Activated naive CD8-positive, alpha-beta T cell treated with anti-CD3 and anti-CD28 coated beads, Interleukin-2, amount 10 ng/mL, durations not matched to agents 7 days and 5 days (primary cell): Measurements from ENCODE around the gene EPHA4. TPM values are rescaled to one million over a fixed set of nuclear protein-coding genes. Genes with fewer than 3 reads are reported as not detected.

Experiments used
- ATAC-seq: fragments of 150-1000 bp; cut with Tn5 transposase; one replicate; pipeline ENCODE4 v1.10.0; 2021; ENCODE audit warnings: low read depth, moderate library complexity
- POLR2A ChIA-PET: fragments of 350-600 bp; sonication (Branson Sonifier 250); formaldehyde crosslinking; loops from one replicate; lab custom pipeline; 2021; ENCODE audit warnings: antibody characterized with exemption; lab: Charles Lee
- DNase-seq: peaks from one replicate; pipeline ENCODE4 v3.0.0; 2021
- H3K27ac Mint-ChIP-seq: one replicate; pipeline ENCODE4 v1.8.0; 2022; ENCODE audit warnings: mild to moderate bottlenecking, mixed read lengths
- H3K27me3 Mint-ChIP-seq: one replicate; pipeline ENCODE4 v1.8.0; 2022; ENCODE audit warnings: mild to moderate bottlenecking, moderate library complexity, mixed read lengths
- H3K36me3 Mint-ChIP-seq: one replicate; pipeline ENCODE4 v1.8.0; 2021; ENCODE audit warnings: mild to moderate bottlenecking, mixed read lengths
- H3K4me1 Mint-ChIP-seq: one replicate; pipeline ENCODE4 v1.8.0; 2021; ENCODE audit warnings: mixed read lengths
- H3K4me3 Mint-ChIP-seq: one replicate; pipeline ENCODE4 v1.8.0; 2022; ENCODE audit warnings: mild to moderate bottlenecking, moderate library complexity, mixed read lengths
- H3K9me3 Mint-ChIP-seq: one replicate; pipeline ENCODE4 v1.8.0; 2021; ENCODE audit warnings: mixed read lengths
- total RNA-seq, 2 experiments: library from RNA; stranded (reverse); gene quantifications; one replicate each; pipeline ENCODE4 v1.2.3, GENCODE V29; 2021

EPHA4 gene
- total RNA-seq, 2 experiments from 2014 or later = 32.8 to 36.4 TPM

DNA sequence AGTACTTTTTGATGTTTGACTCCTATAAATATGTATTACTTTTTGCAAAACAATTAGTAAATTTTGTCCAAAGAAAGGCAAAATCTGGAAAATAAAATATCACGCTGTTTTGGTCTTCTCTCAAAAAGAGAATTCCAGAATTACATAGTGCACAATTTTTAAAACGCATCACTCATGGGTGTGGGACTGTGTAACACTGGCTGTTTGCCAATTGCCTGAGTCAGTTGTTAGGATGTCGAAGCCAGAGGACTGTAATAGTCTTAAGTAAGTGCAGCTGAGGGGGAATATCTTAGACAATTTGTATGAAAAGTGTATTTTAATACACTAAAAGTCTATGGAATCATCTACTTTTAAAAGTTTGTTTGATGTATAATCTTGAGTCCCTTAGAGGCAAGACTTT is 24.1 kb upstream of the EPHA4 start:
- Mint-ChIP-seq H3K9me3 (no peaks in the 10 kb centered on the region), H3K4me3 (no peak overlapping the region), H3K27ac (no peak overlapping the region), H3K36me3 (no peaks in the 10 kb centered on the region), H3K27me3 (peaks cover 5% of the 10 kb centered on the region), H3K4me1 (no peaks in the 10 kb centered on the region)
- no peak for DNase-seq
- POLR2A ChIA-PET = no interaction called here
- no peak for ATAC-seq

DNA sequence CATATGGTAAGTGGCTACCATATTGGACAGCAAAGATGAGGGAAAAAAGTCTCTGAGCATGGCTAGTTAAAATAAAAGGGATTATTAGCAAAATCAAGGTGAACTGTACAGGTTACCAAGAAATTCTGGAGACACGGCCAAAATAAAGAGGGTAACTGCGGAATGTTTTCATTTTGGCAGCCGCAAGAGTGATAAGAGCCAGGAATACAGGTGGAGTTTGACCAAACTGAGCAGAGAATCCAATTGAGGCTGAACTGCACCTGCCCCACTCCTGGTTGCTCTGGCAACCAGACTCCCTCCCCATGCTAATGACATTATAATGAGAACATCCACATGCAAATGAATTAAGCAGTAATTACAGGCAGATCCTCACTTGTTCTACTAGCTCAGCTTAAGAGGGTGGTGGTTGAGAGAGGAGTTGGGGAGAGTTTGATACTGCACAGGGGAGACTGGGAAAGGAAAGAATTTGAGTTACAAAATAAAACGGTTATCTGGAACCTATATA is 18.8 kb upstream of the EPHA4 start:
- Mint-ChIP-seq H3K27ac (no peak overlapping the region), H3K36me3 (no peaks in the 10 kb centered on the region), H3K27me3 (peaks cover 3% of the 10 kb centered on the region), H3K4me3 (no peak overlapping the region), H3K9me3 (no peaks in the 10 kb centered on the region), H3K4me1 (no peaks in the 10 kb centered on the region)
- ATAC-seq (no peak), DNase-seq (no peak)
- POLR2A ChIA-PET = no interaction called here

DNA sequence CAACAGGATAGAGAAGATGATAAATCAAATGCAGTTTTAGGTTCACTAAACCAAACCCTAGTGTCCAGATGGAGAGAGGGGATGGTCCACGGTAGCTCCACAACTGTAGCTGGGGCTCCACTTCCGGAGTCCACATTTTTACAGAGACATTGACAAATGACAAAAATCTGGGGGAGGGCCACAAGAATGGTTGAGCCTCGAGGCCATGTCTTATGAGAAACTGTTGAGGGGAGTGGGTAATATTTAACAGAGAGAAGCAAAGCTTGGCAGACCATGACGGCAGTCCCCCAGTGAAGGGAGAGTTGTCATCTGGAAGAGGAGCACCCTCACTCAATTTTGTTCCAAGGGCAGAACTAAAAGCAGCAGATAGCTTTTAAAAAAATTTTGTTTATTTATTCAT is 17.6 kb upstream of the EPHA4 start:
- no peaks in the 10 kb centered on the region for H3K4me1 Mint-ChIP-seq
- H3K4me3 Mint-ChIP-seq = no peak overlapping the region
- DNase-seq = no peak
- H3K36me3 Mint-ChIP-seq = no peaks in the 10 kb centered on the region
- POLR2A ChIA-PET = no interaction called here
- H3K27ac Mint-ChIP-seq = no peak overlapping the region
- H3K27me3 Mint-ChIP-seq = peaks cover 3% of the 10 kb centered on the region
- H3K9me3 Mint-ChIP-seq = no peaks in the 10 kb centered on the region
- no peak for ATAC-seq

DNA sequence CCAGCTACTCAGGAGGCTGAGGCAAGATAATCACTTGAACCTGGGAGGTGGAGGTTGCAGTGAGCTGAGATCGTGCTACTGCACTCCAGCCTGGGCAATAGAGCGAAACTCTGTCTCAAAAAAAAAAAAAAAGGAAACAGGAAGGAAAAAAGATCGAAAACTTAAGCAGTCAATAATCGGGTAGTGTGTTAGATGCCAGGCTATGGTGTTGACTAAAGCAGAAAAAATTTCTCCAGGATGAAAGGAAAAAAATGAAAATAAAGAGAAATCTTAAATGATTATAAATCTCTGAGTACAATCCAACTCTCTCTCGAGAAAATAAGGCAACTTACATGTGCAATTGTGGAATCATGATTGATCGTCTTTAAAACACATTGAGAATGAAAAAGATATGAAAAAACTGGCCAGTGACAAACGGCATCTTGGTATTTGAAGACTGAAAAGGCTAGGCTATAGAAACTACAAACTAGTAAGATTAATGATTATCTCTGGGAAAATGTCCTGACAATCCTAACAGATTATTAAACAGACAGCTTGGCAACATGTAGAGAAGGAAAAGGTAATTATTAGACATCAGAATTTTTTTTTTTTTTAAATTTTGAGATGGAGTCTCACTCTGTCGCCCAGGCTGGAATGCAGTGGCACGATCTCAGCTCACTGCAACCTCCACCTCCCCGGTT is 16.3 kb upstream of the EPHA4 start:
- no peak for DNase-seq
- Mint-ChIP-seq H3K4me3 (no peak overlapping the region), H3K9me3 (no peaks in the 10 kb centered on the region), H3K4me1 (no peaks in the 10 kb centered on the region), H3K27me3 (peaks cover 8% of the 10 kb centered on the region), H3K27ac (no peak overlapping the region), H3K36me3 (no peaks in the 10 kb centered on the region)
- POLR2A ChIA-PET = no interaction called here
- no peak for ATAC-seq

DNA sequence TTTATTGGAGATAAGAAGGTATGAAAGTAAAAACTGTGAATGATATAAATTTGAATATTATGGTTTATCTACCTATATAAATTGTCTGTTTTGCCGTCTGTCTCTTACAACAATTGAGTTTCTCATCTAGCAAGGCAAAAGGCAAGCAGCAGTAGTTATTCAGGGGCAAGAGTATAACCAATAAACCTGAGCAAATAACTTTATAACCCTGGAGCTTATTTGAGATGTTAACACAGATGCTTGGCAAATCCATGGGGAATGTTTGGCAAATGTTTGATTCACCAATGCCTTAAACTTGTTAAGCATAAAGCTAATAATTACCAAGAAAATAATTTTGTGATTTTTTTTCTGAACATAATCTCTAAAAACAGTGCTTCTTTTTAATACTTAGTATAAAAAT is 9.9 kb upstream of the EPHA4 start:
- no peaks in the 10 kb centered on the region for H3K9me3 Mint-ChIP-seq
- H3K4me1 Mint-ChIP-seq = no peaks in the 10 kb centered on the region
- DNase-seq = no peak
- POLR2A ChIA-PET = no interaction called here
- no peaks in the 10 kb centered on the region for H3K36me3 Mint-ChIP-seq
- no peak overlapping the region for H3K4me3 Mint-ChIP-seq
- H3K27me3 Mint-ChIP-seq = peaks cover 19% of the 10 kb centered on the region
- no peak overlapping the region for H3K27ac Mint-ChIP-seq
- no peak for ATAC-seq

DNA sequence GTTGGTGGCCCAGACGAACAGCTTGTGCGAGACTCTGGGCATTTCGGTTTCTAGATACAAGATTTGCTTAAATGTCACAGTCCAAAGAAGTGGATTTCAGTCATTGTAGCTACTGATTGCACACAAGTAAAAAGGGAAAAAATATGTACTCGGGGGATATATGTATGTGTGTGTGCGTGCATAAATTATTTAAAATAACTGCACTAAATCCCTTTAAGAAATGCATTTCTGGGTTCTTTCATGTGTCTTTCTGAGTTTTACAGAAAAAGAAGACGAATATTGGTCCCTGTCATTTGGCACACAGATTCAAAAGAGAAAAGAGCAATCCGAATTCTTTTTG is 2.1 kb upstream of the EPHA4 start:
- peaks cover 56% of the 10 kb centered on the region for H3K27me3 Mint-ChIP-seq
- no peaks in the 10 kb centered on the region for H3K9me3 Mint-ChIP-seq
- no peak overlapping the region for H3K27ac Mint-ChIP-seq
- H3K4me3 Mint-ChIP-seq = no peak overlapping the region
- peaks cover 19% of the 10 kb centered on the region for H3K4me1 Mint-ChIP-seq
- no peaks in the 10 kb centered on the region for H3K36me3 Mint-ChIP-seq
- ATAC-seq (no peak), DNase-seq (no peak)
- POLR2A ChIA-PET = no interaction called here

DNA sequence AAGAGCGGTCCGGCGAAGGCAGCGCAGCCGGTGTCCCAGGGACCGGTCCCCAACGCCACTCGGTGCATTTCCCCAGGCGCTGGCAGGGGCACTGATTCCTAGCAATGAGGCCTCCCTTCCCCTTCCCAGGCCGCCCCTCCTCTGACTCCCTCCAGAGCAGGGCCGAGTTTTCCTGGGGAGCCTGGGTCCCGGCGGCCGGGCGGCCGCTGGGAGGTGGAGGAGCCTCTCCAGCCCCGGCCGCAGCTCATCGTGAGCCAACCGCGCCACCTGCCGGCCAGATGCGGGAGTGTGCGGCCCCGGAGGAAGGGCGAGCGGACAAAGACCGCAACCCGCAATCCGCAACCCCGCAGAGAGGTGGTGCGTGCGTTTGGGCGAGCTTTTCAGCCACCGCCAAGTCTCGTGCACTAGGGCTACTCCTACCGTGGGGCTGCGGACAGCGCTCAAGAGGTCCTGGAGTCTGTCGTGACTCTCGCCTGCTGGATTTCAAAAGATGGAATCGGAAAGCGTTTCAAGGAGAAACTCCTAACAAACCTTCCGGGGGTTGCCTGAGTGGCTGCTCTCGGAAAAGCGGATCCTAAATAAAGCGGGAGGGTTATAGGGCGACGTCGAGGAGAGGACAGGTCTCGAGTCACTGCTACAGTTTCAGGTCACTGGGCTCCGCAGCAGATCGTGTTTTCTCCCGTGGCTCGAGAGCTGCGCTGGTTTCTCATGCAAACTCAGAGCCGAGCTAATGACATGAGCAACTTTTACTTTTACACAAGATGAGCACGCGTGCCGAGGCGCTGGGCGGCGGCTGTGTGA is 1.5 kb upstream of the EPHA4 start:
- Mint-ChIP-seq H3K9me3 (no peaks in the 10 kb centered on the region), H3K4me3 (peak overlapping the region; percentile 41), H3K36me3 (no peaks in the 10 kb centered on the region), H3K27ac (peak overlapping the region; percentile 8), H3K27me3 (peaks cover 59% of the 10 kb centered on the region), H3K4me1 (peaks cover 19% of the 10 kb centered on the region)
- POLR2A ChIA-PET = interaction anchor here (1.0 kb wide), 1 partner anchor 56 kb away, joined by 3 read pairs; no protein-coding TSS in a partner anchor
- ATAC-seq (peak; percentile 55), DNase-seq (peak; percentile 87)

DNA sequence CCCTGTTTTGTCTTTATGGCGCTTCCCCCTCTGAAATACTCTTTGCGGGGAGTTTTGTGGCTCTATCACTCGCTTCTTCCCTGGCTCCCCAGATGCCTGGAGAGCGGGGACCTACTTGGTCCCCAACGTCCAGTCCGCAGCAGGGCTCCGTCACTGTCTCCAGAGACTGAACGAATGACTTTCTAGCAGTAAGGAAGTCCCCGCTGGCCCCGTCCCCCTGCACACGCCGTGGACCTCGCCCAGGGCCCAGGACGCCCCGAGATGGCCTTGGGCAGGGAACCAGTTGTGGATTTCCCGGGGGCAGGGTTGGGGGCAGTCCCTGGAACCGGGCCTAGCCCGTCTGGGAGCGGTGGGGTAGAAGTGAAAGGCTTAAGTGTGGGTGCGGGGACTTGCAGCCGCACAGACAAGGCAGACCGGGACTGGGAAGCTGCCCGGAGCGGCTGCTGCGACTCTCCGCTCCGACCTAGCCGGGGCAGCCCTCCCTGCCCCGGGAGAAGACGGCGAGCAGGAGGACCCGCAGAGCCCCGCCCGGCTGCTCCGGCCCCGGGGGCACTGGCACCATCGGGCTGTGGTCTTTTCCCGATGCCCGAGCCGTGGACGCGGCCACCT is 821 bp upstream of the EPHA4 start:
- ATAC-seq (peak; percentile 19), DNase-seq (peak; percentile 45)
- Mint-ChIP-seq H3K27ac (no peak overlapping the region), H3K27me3 (peaks cover 63% of the 10 kb centered on the region), H3K4me1 (peaks cover 19% of the 10 kb centered on the region), H3K4me3 (peak overlapping the region; percentile 76), H3K9me3 (no peaks in the 10 kb centered on the region), H3K36me3 (no peaks in the 10 kb centered on the region)
- POLR2A ChIA-PET = interaction anchor here (1.0 kb wide), 1 partner anchor 55 kb away, joined by 3 read pairs; no protein-coding TSS in a partner anchor

DNA sequence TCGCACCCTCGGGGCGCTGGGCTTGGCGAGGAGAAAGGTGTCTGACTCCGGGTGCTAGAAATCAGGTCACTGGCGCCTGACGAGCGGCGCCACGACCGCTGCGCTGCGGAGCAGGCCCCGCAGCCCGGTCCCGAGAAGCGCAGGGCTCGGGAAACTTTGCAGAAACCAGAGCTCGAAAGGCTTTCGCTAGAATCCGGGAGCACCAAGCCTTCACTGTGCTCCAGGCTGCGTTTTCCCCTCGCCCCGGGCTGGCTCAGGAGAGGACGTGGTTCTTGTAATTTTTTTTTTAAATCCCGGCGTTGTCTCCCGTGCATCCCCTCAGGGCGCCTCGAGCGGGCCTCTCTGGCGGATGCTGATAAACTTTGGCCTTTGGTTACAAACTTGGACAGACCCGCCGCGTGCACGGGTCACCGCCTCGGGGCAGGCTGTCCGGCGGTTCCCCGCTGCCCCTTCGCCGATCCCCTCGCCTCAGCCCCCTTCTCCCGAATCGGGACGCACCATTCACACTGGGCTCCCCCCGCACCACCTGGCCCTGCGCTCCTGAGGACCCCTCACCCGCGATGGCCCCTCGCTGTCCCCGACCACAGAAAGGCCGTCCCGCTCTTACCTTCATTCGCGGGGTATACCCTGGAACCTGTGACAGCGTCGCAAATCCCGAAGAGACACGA is 419 bp downstream of the EPHA4 start:
- Mint-ChIP-seq H3K4me1 (peaks cover 19% of the 10 kb centered on the region), H3K9me3 (no peaks in the 10 kb centered on the region), H3K27me3 (peaks cover 63% of the 10 kb centered on the region), H3K36me3 (no peaks in the 10 kb centered on the region), H3K4me3 (peak overlapping the region; percentile 81), H3K27ac (no peak overlapping the region)
- POLR2A ChIA-PET = no interaction called here
- DNase-seq (peak; percentile 45), ATAC-seq (peak; percentile 2)

DNA sequence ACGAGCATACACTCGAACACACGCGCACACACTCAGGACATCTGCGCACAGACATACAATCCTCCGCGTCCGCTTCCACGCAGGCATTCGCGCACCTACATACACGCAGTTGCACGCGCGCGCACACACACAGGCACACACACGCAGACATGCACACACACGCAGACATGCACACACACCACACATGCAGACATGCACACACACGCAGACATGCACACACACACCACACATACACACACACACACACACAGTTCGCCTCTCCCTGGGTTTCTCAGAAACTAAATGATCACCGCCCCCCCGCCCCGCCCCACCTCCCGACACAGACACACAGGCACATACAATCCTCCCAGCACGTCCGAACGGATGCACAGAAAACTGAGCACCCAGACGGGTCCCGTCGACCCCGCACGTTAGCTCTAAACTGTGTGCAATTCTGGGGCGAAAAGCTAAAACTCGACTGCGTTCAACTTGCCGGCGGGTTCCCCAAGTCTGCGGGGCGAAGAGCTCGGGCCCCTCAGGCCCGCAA is 1.0 kb downstream of the EPHA4 start:
- Mint-ChIP-seq H3K27me3 (peaks cover 66% of the 10 kb centered on the region), H3K27ac (no peak overlapping the region), H3K4me3 (peak overlapping the region; percentile 81), H3K4me1 (peaks cover 19% of the 10 kb centered on the region), H3K9me3 (no peaks in the 10 kb centered on the region), H3K36me3 (no peaks in the 10 kb centered on the region)
- POLR2A ChIA-PET = no interaction called here
- ATAC-seq (no peak), DNase-seq (no peak)

DNA sequence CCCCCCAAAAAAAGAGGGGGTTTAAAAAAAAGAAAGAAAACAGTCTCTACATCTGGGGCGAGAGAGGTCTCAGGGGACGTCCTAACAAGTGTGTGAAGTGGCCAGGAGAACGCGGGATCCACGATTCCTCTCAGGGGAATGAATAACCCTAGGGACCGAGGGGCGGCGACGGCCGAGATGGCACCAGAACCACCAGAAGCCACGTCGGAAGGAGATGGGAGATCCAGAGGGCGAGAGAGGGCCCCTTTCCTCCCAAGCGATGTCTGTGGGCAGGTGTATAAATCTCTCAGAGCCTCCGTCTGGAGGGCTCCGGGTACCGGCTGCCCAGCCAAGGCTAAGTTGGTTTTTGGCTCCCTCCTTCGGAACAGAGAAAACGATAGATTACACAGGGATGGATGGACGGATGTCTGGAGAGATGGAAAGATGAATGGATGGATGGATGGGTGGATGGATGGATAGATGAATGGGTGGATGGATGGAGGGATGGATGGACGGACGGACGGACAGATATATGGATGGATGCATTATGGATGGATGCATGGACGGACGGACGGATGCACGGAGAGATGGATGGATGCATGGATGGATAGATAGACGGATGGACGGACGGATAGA is 1.7 kb downstream of the EPHA4 start:
- H3K4me1 Mint-ChIP-seq = peaks cover 19% of the 10 kb centered on the region
- peaks cover 73% of the 10 kb centered on the region for H3K27me3 Mint-ChIP-seq
- peak overlapping the region; percentile 81 for H3K4me3 Mint-ChIP-seq
- no peak overlapping the region for H3K27ac Mint-ChIP-seq
- H3K9me3 Mint-ChIP-seq = no peaks in the 10 kb centered on the region
- POLR2A ChIA-PET = no interaction called here
- no peak for DNase-seq
- H3K36me3 Mint-ChIP-seq = no peaks in the 10 kb centered on the region
- ATAC-seq = no peak

DNA sequence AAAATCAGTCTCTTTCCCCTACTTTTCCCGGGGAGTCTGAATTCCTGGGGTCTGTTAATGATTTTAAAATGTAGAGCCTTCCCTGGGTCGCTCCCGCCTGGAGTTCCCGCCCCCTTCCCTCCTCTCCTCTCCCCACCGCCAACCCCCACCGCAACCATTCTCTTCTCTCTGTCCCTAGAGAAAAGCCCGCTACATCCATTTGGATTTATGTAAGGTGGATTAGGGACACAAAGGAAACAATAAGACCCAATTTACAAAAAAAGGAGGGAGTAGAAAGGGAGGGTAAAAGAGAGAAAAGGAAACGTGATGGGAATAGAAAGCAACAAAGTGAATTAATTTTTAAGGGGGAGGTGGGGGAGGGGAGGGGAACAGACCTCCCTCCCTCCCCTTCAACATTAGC is 2.2 kb downstream of the EPHA4 start:
- Mint-ChIP-seq H3K36me3 (no peaks in the 10 kb centered on the region), H3K27ac (no peak overlapping the region), H3K9me3 (no peaks in the 10 kb centered on the region), H3K4me3 (no peak overlapping the region), H3K27me3 (peaks cover 77% of the 10 kb centered on the region), H3K4me1 (peaks cover 19% of the 10 kb centered on the region)
- POLR2A ChIA-PET = no interaction called here
- no peak for DNase-seq
- ATAC-seq = no peak

DNA sequence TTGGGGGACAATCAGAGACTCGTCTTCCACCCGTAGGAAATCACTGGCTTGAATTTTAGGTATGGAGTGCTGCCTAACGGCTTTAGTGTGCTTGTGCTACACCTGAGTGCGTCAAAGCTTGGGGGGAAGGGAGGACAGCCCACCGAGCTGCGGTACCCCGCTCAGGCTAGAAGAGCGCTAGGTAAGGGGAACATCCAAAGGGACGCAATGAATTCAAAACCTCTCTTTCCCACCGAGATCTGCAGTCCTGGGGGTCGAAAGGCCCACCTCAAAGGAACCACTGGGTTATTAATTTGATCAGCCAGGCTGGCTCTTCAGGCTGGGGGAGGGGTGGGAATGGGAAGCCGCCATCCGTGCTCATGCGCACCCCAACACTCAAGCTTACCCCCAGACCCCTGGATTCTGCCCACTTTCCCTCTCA is 2.7 kb downstream of the EPHA4 start:
- H3K36me3 Mint-ChIP-seq = no peaks in the 10 kb centered on the region
- peaks cover 73% of the 10 kb centered on the region for H3K27me3 Mint-ChIP-seq
- ATAC-seq = no peak
- POLR2A ChIA-PET = no interaction called here
- H3K27ac Mint-ChIP-seq = no peak overlapping the region
- no peak for DNase-seq
- peaks cover 19% of the 10 kb centered on the region for H3K4me1 Mint-ChIP-seq
- H3K9me3 Mint-ChIP-seq = no peaks in the 10 kb centered on the region
- H3K4me3 Mint-ChIP-seq = no peak overlapping the region
